ENCODE results near the gene FRRS1.

FRRS1 gene

DNA sequence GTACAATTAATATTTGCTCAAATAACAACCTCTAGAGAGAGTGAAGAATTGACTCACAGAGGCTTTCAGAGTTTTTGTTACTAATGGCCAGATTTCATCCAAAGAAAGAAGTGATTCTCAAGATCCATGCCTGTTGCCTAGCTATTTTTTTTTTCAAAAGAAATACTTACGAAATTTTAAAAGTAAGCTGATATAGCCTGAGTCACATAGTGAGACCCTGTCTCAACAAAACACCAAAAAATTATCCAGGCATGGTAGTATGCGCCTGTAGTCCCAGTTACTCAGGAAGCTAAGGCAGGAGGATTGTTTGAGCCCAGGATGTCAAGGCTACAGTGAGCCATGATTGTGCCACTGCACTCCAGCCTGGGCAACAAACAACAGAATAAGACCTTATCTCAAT is 105.9 kb downstream of the FRRS1 start:
- peak overlapping the region; percentile 84; the same call in 1 of the 2 replicates for H3K27ac ChIP-seq
- TF ChIP-seq ZFX (IDR thresholded peaks at IDR 0.05) = no peak
- TF ChIP-seq, protein P1, sequence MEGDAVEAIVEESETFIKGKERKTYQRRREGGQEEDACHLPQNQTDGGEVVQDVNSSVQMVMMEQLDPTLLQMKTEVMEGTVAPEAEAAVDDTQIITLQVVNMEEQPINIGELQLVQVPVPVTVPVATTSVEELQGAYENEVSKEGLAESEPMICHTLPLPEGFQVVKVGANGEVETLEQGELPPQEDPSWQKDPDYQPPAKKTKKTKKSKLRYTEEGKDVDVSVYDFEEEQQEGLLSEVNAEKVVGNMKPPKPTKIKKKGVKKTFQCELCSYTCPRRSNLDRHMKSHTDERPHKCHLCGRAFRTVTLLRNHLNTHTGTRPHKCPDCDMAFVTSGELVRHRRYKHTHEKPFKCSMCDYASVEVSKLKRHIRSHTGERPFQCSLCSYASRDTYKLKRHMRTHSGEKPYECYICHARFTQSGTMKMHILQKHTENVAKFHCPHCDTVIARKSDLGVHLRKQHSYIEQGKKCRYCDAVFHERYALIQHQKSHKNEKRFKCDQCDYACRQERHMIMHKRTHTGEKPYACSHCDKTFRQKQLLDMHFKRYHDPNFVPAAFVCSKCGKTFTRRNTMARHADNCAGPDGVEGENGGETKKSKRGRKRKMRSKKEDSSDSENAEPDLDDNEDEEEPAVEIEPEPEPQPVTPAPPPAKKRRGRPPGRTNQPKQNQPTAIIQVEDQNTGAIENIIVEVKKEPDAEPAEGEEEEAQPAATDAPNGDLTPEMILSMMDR (conservative IDR thresholded peaks at IDR 0.05) = no peak

- no peak for TF ChIP-seq ZFX (IDR thresholded peaks at IDR 0.05)
- TF ChIP-seq, protein P1 (conservative IDR thresholded peaks at IDR 0.05) = no peak
- H3K27ac ChIP-seq = peak overlapping the region; percentile 84
These were observed 106.7 kb downstream of the FRRS1 start for GRCh38 chr1:99659755-99660210.

All from C4-2B (cell line).